ENCODE data around the gene SLC6A17.

SLC6A17 gene

DNA sequence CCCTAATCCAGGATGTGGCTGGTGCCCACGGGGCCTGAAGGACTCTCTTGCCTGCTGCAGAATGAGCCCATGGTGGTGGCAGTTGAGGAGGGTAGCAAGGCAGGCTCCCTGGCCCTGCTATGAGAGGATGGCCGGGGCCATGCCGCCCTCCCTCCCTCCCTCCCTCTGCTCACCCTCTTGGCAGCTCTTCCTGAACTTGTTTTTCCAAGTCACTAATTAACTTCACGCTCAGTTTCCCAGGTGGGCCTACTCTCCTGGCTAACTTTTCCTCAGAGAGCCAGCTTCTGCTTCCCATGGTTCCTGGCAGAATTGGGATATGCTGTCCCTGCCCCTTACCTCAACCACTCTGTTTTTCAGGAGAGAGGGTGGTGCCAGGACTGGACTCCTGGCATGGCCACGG, 70.0 kb downstream of the SLC6A17 start:
- no peaks in the 10 kb centered on the region for H3K36me3 Mint-ChIP-seq (ENCODE audit: low read depth)
- no peak overlapping the region for H3K4me3 Mint-ChIP-seq
- H3K9me3 Mint-ChIP-seq, result no peaks in the 10 kb centered on the region
- intact Hi-C loops (cut with micrococcal nuclease), result no loop called here
- no peaks in the 10 kb centered on the region for H3K27me3 Mint-ChIP-seq
- H3K27ac Mint-ChIP-seq, result no peak overlapping the region
- peaks cover 13% of the 10 kb centered on the region for H3K4me1 Mint-ChIP-seq (ENCODE audit: low read depth)

DNA sequence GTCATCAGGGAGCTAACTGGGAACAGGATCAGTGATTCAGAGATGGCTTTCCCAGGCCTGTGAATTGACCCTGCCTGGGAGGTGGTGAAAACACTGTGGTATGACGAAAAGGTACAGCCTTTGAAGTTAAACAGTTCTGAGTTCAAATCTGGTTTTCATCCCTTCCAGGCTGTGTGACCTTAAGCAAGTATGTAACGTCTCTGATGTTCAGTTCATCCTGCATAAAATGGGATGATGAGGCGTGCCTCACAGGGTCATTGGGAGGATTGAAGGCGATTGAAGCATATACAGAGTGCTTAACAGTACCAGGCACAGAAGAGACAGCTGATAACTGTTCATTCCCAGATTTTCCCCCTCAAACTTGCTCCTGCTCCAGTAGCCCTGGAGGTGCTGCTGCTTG, 70.8 kb downstream of the SLC6A17 start:
- peaks cover 13% of the 10 kb centered on the region for H3K4me1 Mint-ChIP-seq (ENCODE audit: low read depth)
- H3K27ac Mint-ChIP-seq, result no peak overlapping the region
- no peaks in the 10 kb centered on the region for H3K27me3 Mint-ChIP-seq
- no peaks in the 10 kb centered on the region for H3K9me3 Mint-ChIP-seq
- H3K36me3 Mint-ChIP-seq (ENCODE audit: low read depth), result no peaks in the 10 kb centered on the region
- intact Hi-C loops (cut with micrococcal nuclease), result no loop called here
- H3K4me3 Mint-ChIP-seq, result no peak overlapping the region

DNA sequence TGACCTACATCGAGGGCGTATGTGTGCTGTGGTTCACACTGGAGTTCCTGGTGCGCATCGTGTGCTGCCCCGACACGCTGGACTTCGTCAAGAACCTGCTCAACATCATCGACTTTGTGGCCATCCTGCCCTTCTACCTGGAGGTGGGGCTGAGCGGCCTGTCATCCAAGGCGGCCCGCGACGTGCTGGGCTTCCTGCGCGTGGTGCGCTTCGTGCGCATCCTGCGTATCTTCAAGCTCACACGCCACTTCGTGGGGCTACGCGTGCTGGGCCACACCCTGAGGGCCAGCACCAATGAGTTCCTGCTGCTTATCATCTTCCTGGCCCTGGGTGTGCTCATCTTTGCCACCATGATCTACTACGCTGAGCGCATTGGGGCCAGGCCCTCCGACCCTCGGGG, 72.8 kb downstream of the SLC6A17 start:
- H3K27me3 Mint-ChIP-seq, result no peaks in the 10 kb centered on the region
- no peak overlapping the region for H3K4me3 Mint-ChIP-seq
- no peak overlapping the region for H3K27ac Mint-ChIP-seq
- peaks cover 8% of the 10 kb centered on the region for H3K4me1 Mint-ChIP-seq (ENCODE audit: low read depth)
- no peaks in the 10 kb centered on the region for H3K9me3 Mint-ChIP-seq
- H3K36me3 Mint-ChIP-seq (ENCODE audit: low read depth), result no peaks in the 10 kb centered on the region
- intact Hi-C loops (cut with micrococcal nuclease), result no loop called here

DNA sequence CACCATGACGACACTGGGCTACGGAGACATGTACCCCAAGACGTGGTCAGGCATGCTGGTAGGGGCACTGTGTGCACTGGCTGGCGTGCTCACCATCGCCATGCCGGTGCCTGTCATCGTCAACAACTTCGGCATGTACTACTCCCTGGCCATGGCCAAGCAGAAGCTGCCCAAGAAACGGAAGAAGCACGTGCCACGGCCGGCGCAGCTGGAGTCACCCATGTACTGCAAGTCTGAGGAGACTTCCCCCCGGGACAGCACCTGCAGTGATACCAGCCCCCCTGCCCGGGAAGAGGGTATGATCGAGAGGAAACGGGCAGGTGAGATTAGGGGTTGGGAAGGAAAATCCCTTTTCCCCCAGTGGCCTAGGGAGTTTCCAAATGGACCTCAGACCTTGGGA, 73.3 kb downstream of the SLC6A17 start:
- H3K4me1 Mint-ChIP-seq (ENCODE audit: low read depth), result peaks cover 8% of the 10 kb centered on the region
- H3K9me3 Mint-ChIP-seq, result no peaks in the 10 kb centered on the region
- H3K27me3 Mint-ChIP-seq, result no peaks in the 10 kb centered on the region
- intact Hi-C loops (cut with micrococcal nuclease), result no loop called here
- no peaks in the 10 kb centered on the region for H3K36me3 Mint-ChIP-seq (ENCODE audit: low read depth)
- no peak overlapping the region for H3K4me3 Mint-ChIP-seq
- H3K27ac Mint-ChIP-seq, result no peak overlapping the region

DNA sequence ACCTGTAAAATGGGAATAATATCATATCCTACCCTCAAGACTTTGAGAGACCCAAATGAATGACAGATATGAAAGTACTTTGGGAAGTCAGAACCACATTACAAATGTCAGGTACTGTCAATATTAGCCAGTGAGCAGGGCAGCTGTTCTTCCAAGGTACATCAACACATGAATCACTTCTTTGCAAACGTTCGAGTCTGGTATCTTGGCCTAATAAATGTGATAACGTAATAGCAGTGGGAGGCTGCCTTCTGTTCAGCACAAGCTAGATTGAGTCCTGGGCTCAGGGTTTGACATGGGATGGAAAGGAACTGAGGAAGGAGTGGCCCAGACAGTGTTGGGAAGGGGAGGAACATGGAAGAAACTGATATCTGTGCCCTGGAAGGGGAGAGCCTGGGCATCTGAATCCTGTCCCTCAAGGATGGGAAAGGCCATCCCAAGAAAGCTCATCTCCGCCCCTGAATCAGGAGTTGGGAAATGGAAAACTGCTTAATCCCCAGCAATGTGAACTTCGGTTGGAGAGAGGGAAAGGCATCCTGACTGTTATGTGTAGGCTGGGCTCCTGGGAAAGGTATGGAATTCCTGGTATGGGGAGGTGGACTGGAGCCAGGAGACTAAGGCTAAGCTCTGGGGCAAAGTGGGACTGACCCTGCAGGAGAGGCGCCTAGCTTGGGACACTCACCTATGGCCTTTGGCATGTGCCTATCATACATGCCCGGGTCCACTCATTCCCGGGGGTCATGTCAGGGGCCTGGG, 74.1 kb downstream of the SLC6A17 start:
- no peaks in the 10 kb centered on the region for H3K9me3 Mint-ChIP-seq
- H3K27me3 Mint-ChIP-seq, result no peaks in the 10 kb centered on the region
- no peaks in the 10 kb centered on the region for H3K36me3 Mint-ChIP-seq (ENCODE audit: low read depth)
- H3K27ac Mint-ChIP-seq, result no peak overlapping the region
- intact Hi-C loops (cut with micrococcal nuclease), result no loop called here
- H3K4me3 Mint-ChIP-seq, result no peak overlapping the region
- peaks cover 8% of the 10 kb centered on the region for H3K4me1 Mint-ChIP-seq (ENCODE audit: low read depth)

DNA sequence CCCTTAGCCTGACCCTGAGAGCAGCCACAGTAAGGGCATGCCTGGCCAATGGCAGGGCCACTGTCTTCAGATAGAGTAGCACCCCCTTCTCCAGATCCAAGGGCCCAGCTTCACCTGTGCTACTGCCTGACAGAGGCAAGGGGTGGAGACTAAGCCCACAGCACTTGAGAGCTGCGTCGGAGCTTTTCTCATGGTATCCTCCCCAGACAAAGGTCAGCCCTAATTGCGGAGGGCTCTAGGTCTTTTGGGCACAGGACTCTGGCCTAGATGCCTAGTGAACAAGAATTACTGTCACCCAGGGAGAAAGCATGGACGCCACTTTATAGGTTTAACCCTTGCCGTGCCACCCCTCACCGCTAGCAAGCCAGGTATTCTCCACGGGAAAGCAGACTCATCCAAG, 74.9 kb downstream of the SLC6A17 start:
- intact Hi-C loops (cut with micrococcal nuclease), result no loop called here
- no peaks in the 10 kb centered on the region for H3K27me3 Mint-ChIP-seq
- no peaks in the 10 kb centered on the region for H3K9me3 Mint-ChIP-seq
- peaks cover 15% of the 10 kb centered on the region for H3K4me1 Mint-ChIP-seq (ENCODE audit: low read depth)
- no peaks in the 10 kb centered on the region for H3K36me3 Mint-ChIP-seq (ENCODE audit: low read depth)
- no peak overlapping the region for H3K4me3 Mint-ChIP-seq
- H3K27ac Mint-ChIP-seq, result no peak overlapping the region

DNA sequence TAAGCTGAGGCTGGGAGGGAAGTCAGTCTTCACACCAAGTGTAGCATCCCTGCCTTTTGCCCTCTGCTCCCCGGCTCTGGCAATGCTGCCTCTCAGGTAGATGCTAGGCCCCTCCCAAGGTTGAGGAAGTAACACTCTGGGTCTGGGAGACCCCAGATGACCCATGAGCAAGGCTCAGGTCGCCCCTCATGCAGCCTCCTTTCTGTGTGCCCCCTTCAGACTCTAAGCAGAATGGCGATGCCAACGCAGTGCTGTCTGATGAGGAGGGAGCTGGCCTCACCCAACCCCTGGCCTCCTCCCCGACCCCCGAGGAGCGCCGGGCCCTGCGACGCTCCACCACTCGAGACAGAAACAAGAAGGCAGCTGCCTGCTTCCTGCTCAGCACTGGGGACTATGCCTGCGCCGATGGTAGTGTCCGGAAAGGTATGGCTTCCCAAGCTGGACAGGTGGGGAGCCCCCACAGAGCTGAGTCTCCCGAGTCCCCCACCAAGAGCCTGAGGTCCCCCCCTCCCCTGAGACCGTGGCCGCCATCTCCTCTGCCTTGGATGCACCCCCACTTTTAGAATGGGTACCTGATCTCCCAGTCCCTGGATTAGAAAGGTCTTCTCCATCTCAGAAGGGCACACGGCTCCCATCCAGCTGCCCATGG, 75.6 kb downstream of the SLC6A17 start:
- H3K4me1 Mint-ChIP-seq (ENCODE audit: low read depth), result peaks cover 16% of the 10 kb centered on the region
- H3K36me3 Mint-ChIP-seq (ENCODE audit: low read depth), result no peaks in the 10 kb centered on the region
- H3K9me3 Mint-ChIP-seq, result no peaks in the 10 kb centered on the region
- no peak overlapping the region for H3K4me3 Mint-ChIP-seq
- no peaks in the 10 kb centered on the region for H3K27me3 Mint-ChIP-seq
- intact Hi-C loops (cut with micrococcal nuclease), result no loop called here
- no peak overlapping the region for H3K27ac Mint-ChIP-seq

DNA sequence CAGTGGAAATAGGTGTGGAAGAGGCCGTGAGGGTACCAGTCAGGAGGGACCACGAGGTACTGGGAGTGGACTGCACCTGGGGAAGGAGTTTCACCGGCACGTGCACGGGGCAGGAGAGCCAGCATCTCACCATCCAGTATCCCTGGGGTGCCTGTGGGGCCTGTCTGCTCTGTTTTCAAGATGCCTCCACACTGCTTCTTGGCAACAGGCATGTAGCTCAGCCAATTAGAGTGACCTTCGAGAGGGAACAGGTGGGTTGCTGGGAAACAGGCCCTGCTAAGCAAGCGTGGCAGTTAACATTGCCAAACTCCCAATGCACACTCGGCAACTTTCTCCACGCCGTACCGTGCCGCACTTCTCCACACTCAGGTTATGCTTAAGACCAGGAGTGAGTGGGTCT, 77.5 kb downstream of the SLC6A17 start:
- Mint-ChIP-seq H3K4me3 (no peak overlapping the region), H3K27me3 (no peaks in the 10 kb centered on the region), H3K9me3 (no peaks in the 10 kb centered on the region), H3K4me1 (ENCODE audit: low read depth) (peaks cover 8% of the 10 kb centered on the region), H3K27ac (no peak overlapping the region), H3K36me3 (ENCODE audit: low read depth) (no peaks in the 10 kb centered on the region)
- intact Hi-C loops (cut with micrococcal nuclease), result no loop called here

DNA sequence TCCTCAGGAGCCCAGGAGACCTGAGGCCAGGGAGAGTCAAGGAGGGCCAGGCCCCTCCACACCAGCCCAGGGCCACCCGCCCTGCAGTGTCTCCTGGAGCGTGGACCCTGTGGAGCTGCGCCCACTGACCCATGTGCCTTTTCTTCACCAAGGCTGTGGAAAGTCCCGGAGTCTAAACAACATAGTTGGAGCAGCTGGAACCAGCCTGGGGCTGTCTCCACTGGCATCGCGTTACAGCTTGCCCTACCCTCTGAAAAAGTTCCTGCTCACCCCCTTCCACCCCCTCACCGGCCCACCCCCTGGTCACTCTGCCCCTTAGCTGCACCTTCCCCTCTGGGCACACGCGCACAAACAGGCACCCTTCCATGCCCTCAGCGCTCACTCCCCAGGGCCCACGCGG, 78.1 kb downstream of the SLC6A17 start:
- Mint-ChIP-seq H3K36me3 (ENCODE audit: low read depth) (no peaks in the 10 kb centered on the region), H3K27ac (no peak overlapping the region), H3K4me3 (no peak overlapping the region), H3K4me1 (ENCODE audit: low read depth) (peaks cover 8% of the 10 kb centered on the region), H3K9me3 (no peaks in the 10 kb centered on the region), H3K27me3 (no peaks in the 10 kb centered on the region)
- intact Hi-C loops (cut with micrococcal nuclease), result no loop called here

DNA sequence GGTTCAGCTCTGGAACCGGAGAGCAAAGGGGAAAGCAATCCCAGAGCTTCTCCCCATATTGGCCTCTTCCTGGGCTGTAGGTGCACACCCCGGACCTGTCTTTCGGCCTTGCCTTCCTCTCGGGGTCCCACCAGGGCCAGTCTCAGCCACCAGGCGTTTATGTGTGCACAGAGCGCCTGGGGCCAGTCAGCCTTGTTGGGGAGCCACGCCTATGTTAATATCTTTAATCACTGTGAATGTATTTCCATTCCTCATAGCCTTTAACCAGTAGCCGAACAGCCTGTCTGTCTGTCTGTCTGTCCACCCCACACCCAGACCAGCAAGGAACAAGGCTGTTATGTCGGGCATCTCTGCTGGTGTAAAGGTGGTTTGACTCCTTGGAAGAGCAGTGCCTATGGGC, 78.6 kb downstream of the SLC6A17 start:
- H3K27me3 Mint-ChIP-seq, result no peaks in the 10 kb centered on the region
- no peaks in the 10 kb centered on the region for H3K9me3 Mint-ChIP-seq
- intact Hi-C loops (cut with micrococcal nuclease), result no loop called here
- peaks cover 8% of the 10 kb centered on the region for H3K4me1 Mint-ChIP-seq (ENCODE audit: low read depth)
- H3K4me3 Mint-ChIP-seq, result no peak overlapping the region
- no peak overlapping the region for H3K27ac Mint-ChIP-seq
- no peaks in the 10 kb centered on the region for H3K36me3 Mint-ChIP-seq (ENCODE audit: low read depth)

DNA sequence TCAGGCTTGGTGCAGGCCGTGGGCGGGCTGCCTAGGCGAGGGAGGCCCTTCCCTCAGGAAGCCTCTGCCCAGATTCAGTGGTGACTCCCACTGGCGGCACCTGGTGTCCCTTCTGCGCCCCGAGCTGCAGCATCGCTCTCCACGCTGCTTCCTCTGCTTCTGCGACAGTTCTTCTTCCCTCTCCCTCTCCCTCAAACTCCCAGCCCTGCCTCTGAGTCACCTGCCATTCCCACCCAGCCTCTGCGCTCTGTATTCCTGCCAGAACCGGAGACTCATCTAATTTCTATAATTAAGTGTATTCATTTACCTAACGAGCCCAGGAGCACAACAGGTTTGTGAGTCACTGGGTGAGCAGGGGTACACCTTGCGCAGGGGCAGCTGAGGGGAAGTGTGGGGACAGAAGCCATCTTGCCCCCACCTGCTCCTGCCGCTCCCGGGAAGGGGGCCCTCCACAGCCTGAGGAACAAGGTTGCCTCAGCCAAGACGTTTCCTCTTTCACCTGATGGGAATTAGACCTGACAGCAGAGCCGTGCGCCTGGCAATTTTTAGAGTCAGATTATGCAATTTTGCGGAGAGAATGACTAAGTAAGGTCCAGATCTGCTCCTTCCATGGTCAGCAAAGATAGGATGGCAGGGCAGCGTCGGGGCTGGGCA, 79.2 kb downstream of the SLC6A17 start:
- H3K4me1 Mint-ChIP-seq (ENCODE audit: low read depth), result peaks cover 8% of the 10 kb centered on the region
- no peak overlapping the region for H3K4me3 Mint-ChIP-seq
- H3K27ac Mint-ChIP-seq, result no peak overlapping the region
- no peaks in the 10 kb centered on the region for H3K27me3 Mint-ChIP-seq
- intact Hi-C loops (cut with micrococcal nuclease), result no loop called here
- H3K9me3 Mint-ChIP-seq, result no peaks in the 10 kb centered on the region
- H3K36me3 Mint-ChIP-seq (ENCODE audit: low read depth), result no peaks in the 10 kb centered on the region

DNA sequence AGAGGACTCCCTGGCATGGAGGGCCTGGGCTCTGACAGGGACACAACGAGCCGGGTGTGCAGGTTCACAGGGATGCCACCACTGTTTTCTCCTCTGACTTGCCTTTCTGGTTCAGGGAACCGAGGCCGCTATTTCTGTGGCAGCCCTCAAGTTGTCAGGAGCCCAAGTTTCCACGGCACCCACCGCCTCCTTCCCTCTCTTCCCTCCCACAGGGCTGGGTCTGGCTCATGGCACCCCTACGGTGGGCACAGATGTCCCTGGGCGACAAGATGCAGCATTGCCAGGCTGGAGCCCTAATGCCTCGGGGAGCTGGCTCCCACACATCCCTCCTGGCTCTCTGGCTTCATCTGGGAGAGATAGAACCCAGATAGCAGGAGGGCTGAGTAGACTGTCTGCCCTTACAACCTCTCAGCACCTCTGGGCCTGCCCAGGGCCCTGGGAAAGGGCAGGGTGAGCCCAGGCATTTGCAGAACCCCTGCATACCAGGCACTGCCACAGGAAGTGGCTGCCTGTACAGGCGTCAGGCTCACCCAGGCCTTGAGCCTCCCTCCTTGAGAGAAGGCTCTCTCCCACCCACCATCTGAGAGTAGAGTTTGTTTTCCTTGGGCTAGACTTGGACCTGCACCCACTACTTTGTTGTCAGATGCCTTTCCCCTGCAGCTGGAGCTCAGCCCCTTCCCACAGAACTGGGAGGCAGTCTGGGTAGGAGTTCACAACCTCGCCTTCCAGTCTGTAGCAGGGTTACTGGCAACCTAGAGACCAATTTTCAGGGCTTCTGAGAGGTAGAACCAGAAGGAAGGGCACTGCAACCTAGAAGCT, 80.3 kb downstream of the SLC6A17 start:
- Mint-ChIP-seq H3K9me3 (no peaks in the 10 kb centered on the region), H3K4me3 (no peak overlapping the region), H3K27ac (no peak overlapping the region), H3K36me3 (ENCODE audit: low read depth) (no peaks in the 10 kb centered on the region), H3K27me3 (no peaks in the 10 kb centered on the region), H3K4me1 (ENCODE audit: low read depth) (peaks cover 17% of the 10 kb centered on the region)
- intact Hi-C loops (cut with micrococcal nuclease), result no loop called here

DNA sequence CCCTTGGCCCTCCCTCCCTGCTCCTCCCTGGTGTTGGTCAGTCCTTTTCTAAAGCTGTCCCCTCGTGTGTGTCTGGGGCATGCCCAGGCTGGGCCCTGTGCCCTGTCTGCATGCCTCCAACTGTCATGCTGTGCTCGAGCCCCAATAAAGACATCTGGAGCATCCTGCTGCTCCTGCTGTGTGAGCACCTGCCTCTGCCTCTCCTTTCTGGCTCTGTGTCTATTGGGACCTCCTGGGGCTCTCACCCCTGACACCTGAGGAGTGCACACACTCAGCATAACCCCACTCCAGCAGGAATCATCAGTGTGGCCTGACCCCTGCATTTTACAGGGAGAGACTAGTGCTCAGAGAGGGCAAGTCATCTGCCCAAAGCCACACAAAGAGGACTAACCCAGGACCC, 83.6 kb downstream of the SLC6A17 start:
- Mint-ChIP-seq H3K4me1 (ENCODE audit: low read depth) (peaks cover 21% of the 10 kb centered on the region), H3K9me3 (no peaks in the 10 kb centered on the region), H3K27ac (peak overlapping the region; percentile 4), H3K27me3 (no peaks in the 10 kb centered on the region), H3K36me3 (ENCODE audit: low read depth) (no peaks in the 10 kb centered on the region), H3K4me3 (no peak overlapping the region)
- intact Hi-C loops (cut with micrococcal nuclease), result no loop called here

DNA sequence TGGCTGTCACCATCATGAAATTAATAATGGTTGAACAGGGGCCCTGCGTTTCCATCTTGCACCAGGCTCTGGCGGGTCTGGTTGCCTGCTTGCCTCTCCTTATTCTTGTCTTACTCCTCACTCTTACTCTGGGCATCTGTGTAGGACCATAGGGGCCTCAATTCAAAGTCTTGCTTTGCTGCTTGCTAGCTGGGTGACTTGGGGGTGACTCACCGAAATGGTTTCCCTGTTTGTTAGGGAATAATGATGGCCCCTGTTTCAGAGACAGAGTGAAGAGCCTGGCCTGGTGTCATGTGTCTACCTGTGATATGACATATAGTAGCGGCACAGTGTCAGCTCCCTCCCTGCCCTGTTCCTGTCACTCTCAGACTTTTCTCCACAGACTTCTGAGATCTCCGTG, 84.4 kb downstream of the SLC6A17 start:
- intact Hi-C loops (cut with micrococcal nuclease), result no loop called here
- no peak overlapping the region for H3K27ac Mint-ChIP-seq
- no peaks in the 10 kb centered on the region for H3K9me3 Mint-ChIP-seq
- no peaks in the 10 kb centered on the region for H3K36me3 Mint-ChIP-seq (ENCODE audit: low read depth)
- H3K27me3 Mint-ChIP-seq, result no peaks in the 10 kb centered on the region
- H3K4me3 Mint-ChIP-seq, result no peak overlapping the region
- H3K4me1 Mint-ChIP-seq (ENCODE audit: low read depth), result peaks cover 21% of the 10 kb centered on the region
